ENCODE results near the gene LARP4.

Gene LARP4

DNA sequence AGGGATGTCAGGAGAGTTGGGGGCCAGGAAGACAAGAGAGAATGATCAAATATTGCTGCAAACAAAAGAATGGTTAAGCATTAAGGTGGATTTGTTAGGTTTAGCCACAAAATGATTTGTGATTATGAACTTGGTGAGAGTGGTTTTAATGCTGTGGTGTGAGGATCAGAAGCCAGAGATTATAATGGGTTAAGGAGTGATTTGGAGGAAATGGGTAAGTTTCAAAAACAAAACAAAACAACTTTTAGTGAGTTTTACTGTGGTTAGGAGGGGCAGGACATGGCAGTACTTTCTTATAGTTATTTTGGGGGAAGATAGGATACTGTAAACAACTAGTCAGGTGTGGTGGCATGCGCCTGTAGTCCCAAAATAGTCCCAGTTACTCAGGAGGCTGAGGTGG is 128.1 kb downstream of the LARP4 start:
- in situ Hi-C loops (cut with HindIII; ENCODE audit: low pct_ligation_motif_present, low sequenced_read_pairs) = no loop called here
- no peak overlapping the region for H3K27ac ChIP-seq
- H3K27me3 ChIP-seq (replicated peaks) = no peaks in the 10 kb centered on the region
- TF ChIP-seq, protein P1, sequence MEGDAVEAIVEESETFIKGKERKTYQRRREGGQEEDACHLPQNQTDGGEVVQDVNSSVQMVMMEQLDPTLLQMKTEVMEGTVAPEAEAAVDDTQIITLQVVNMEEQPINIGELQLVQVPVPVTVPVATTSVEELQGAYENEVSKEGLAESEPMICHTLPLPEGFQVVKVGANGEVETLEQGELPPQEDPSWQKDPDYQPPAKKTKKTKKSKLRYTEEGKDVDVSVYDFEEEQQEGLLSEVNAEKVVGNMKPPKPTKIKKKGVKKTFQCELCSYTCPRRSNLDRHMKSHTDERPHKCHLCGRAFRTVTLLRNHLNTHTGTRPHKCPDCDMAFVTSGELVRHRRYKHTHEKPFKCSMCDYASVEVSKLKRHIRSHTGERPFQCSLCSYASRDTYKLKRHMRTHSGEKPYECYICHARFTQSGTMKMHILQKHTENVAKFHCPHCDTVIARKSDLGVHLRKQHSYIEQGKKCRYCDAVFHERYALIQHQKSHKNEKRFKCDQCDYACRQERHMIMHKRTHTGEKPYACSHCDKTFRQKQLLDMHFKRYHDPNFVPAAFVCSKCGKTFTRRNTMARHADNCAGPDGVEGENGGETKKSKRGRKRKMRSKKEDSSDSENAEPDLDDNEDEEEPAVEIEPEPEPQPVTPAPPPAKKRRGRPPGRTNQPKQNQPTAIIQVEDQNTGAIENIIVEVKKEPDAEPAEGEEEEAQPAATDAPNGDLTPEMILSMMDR (IDR thresholded peaks at IDR 0.05; ENCODE audit: low read depth, low read length, missing control alignments) = no peak
- no peak for DNase-seq
- no peaks in the 10 kb centered on the region for H3K36me3 ChIP-seq (replicated peaks)
- no peak overlapping the region for H3K4me3 ChIP-seq (ENCODE audit: low read depth, low read length)

DNA sequence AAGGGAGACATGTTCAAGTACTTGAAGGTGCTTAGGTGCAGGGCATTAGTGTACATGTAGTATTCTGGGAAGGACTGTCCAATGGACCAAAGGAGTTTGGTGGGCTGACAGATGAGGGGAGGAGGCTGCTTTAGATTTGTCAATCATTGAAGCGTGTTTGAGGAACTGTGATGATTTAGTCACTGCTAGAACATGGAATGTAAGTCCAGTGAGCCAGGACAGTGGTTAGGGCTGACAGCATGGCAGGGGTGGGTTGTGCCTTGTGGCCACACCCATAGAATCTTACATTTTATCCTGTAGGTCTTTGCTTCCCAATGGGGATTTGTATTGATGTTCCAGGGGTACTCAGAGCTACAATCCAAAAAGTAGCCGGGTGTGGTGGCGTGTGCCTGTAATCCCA is 128.7 kb downstream of the LARP4 start:
- in situ Hi-C loops (cut with HindIII; ENCODE audit: low pct_ligation_motif_present, low sequenced_read_pairs) = no loop called here
- Histone ChIP-seq H3K27ac (no peak overlapping the region), H3K36me3 (replicated peaks) (no peaks in the 10 kb centered on the region), H3K27me3 (replicated peaks) (no peaks in the 10 kb centered on the region), H3K4me3 (ENCODE audit: low read depth, low read length) (no peak overlapping the region)
- no peak for DNase-seq
- TF ChIP-seq, protein P1 (IDR thresholded peaks at IDR 0.05; ENCODE audit: low read depth, low read length, missing control alignments) = no peak

Data from brain microvascular endothelial cell (primary cell).